ENCODE measurements around the gene ZCRB1.

The ZCRB1 gene

GRCh38 chr12:42284876-42285275 is 41.0 kb downstream of the ZCRB1 start:
- H3K9me3 ChIP-seq (ENCODE audit: control insufficient read depth, insufficient read depth, low read depth, low read length), result no peaks in the 10 kb centered on the region
- no peak overlapping the region for H3K27ac ChIP-seq (ENCODE audit: extremely low read depth, low read depth, low read length)
- ChIA-PET CTCF (interaction anchor here (0.6 to 1.6 kb wide), 2 partner anchors 12 to 73 kb away, joined by 4 to 7 read pairs; no protein-coding TSS in a partner anchor), POLR2A (no interaction called here)
- TF ChIP-seq, protein P1, sequence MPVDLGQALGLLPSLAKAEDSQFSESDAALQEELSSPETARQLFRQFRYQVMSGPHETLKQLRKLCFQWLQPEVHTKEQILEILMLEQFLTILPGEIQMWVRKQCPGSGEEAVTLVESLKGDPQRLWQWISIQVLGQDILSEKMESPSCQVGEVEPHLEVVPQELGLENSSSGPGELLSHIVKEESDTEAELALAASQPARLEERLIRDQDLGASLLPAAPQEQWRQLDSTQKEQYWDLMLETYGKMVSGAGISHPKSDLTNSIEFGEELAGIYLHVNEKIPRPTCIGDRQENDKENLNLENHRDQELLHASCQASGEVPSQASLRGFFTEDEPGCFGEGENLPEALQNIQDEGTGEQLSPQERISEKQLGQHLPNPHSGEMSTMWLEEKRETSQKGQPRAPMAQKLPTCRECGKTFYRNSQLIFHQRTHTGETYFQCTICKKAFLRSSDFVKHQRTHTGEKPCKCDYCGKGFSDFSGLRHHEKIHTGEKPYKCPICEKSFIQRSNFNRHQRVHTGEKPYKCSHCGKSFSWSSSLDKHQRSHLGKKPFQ (tag by site-specific recombination; IDR thresholded peaks at IDR 0.05), result no peak
- TF ChIP-seq REPIN1 (tag by site-specific recombination; IDR thresholded peaks at IDR 0.05; ENCODE audit: low read depth) (no peak), ZNF600 (tag by site-specific recombination; IDR thresholded peaks at IDR 0.05) (no peak), ZSCAN5A (tag by site-specific recombination; IDR thresholded peaks at IDR 0.05) (no peak), SP2 (tag by site-specific recombination; IDR thresholded peaks at IDR 0.05) (no peak), ZNF596 (tag by site-specific recombination; IDR thresholded peaks at IDR 0.05) (no peak), ZNF558 (tag by site-specific recombination; IDR thresholded peaks at IDR 0.05) (no peak), INSM2 (tag by site-specific recombination; IDR thresholded peaks at IDR 0.05) (no peak), ZBTB11 (tag by site-specific recombination; conservative IDR thresholded peaks at IDR 0.05; ENCODE audit: low read depth) (no peak), MZF1 (tag by site-specific recombination; IDR thresholded peaks at IDR 0.05; ENCODE audit: borderline replicate concordance) (no peak), ZNF175 (tag by site-specific recombination; IDR thresholded peaks at IDR 0.05) (no peak), ZEB2 (tag by site-specific recombination; IDR thresholded peaks at IDR 0.05) (no peak), ZNF654 (tag by site-specific recombination; IDR thresholded peaks at IDR 0.05; ENCODE audit: low read depth) (no peak), ZNF202 (tag by site-specific recombination; IDR thresholded peaks at IDR 0.05; ENCODE audit: borderline replicate concordance) (no peak), REST (tag by site-specific recombination; IDR thresholded peaks at IDR 0.05) (no peak), TCF7L2 (IDR thresholded peaks at IDR 0.05; ENCODE audit: borderline replicate concordance, low read depth, low read length) (no peak), ZNF610 (tag by site-specific recombination; IDR thresholded peaks at IDR 0.05; ENCODE audit: borderline replicate concordance) (no peak), ZNF341 (tag by site-specific recombination; IDR thresholded peaks at IDR 0.05; ENCODE audit: low read depth) (no peak), ZFP37 (tag by site-specific recombination; IDR thresholded peaks at IDR 0.05) (no peak)
- TF ChIP-seq, protein P2, sequence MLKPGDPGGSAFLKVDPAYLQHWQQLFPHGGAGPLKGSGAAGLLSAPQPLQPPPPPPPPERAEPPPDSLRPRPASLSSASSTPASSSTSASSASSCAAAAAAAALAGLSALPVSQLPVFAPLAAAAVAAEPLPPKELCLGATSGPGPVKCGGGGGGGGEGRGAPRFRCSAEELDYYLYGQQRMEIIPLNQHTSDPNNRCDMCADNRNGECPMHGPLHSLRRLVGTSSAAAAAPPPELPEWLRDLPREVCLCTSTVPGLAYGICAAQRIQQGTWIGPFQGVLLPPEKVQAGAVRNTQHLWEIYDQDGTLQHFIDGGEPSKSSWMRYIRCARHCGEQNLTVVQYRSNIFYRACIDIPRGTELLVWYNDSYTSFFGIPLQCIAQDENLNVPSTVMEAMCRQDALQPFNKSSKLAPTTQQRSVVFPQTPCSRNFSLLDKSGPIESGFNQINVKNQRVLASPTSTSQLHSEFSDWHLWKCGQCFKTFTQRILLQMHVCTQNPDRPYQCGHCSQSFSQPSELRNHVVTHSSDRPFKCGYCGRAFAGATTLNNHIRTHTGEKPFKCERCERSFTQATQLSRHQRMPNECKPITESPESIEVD (tag by site-specific recombination; IDR thresholded peaks at IDR 0.05), result no peak
- no peaks in the 10 kb centered on the region for H3K36me3 ChIP-seq (ENCODE audit: control insufficient read depth in 2 of 2, insufficient read depth in 1 of 2, low read length in 2 of 2)
- peaks cover 13% of the 10 kb centered on the region for H3K4me1 ChIP-seq (ENCODE audit: control insufficient read depth, insufficient read depth, low read length)
- H3K4me3 ChIP-seq (ENCODE audit: low read depth, low read length), result no peak overlapping the region
